HepG2 (cell line): ENCODE data around the gene IL1A. TPM values are rescaled to one million over a fixed set of nuclear protein-coding genes. Genes with fewer than 3 reads are reported as not detected.
A peak's percentile ranks its signal among the peaks of the same experiment; 100 is the strongest.

ENCODE experiments used
- ARNTL ChIP-seq: sonication (generic); formaldehyde crosslinking; IDR thresholded peaks from 2 replicates; pipeline ENCODE4 v1.4.0; 2020; ENCODE audit warnings: mild to moderate bottlenecking, missing genetic modification reagents
- DPF2 ChIP-seq: sonication (generic); formaldehyde crosslinking; IDR thresholded peaks from 2 replicates; pipeline ENCODE4 v1.4.0; 2020; ENCODE audit warnings: mild to moderate bottlenecking, low read depth, missing genetic modification reagents, borderline replicate concordance
- EZH2 ChIP-seq: conservative IDR thresholded peaks from 2 replicates; pipeline ENCODE4 v1.6.1; 2012; ENCODE audit warnings: mild to moderate bottlenecking, low read depth, low read length, moderate library complexity
- FOXC1 ChIP-seq: sonication (generic); formaldehyde crosslinking; IDR thresholded peaks from 2 replicates; pipeline ENCODE4 v1.8.0; 2022; ENCODE audit warnings: mild to moderate bottlenecking, missing genetic modification reagents, borderline replicate concordance
- GTF3A ChIP-seq: sonication (generic); formaldehyde crosslinking; conservative IDR thresholded peaks from 2 replicates; pipeline ENCODE4 v1.4.0; 2020; ENCODE audit warnings: mild to moderate bottlenecking, missing genetic modification reagents
- KAT8 ChIP-seq: IDR thresholded peaks from 2 replicates; pipeline ENCODE4 v1.6.1; 2016; ENCODE audit warnings: missing genetic modification reagents, missing compliant biosample characterization
- KDM6A ChIP-seq: IDR thresholded peaks from 2 replicates; pipeline ENCODE4 v1.6.1; 2016; ENCODE audit warnings: low read depth
- TEAD3 ChIP-seq: optimal IDR thresholded peaks from 2 replicates; pipeline ENCODE3; 2016; ENCODE audit warnings: borderline replicate concordance
- TSC22D2 ChIP-seq: sonication (generic); formaldehyde crosslinking; IDR thresholded peaks from 2 replicates; pipeline ENCODE4 v1.5.1; 2020; ENCODE audit warnings: missing genetic modification reagents, mild to moderate bottlenecking, borderline replicate concordance
- ZFP1 ChIP-seq: IDR thresholded peaks from 2 replicates; pipeline ENCODE4 v1.6.1; 2016
- polyA plus RNA-seq, 8 experiments: library from polyadenylated mRNA; depleted of rRNA in 3 of 8; stranded (reverse) in 7 of 8; unstranded in 1 of 8; fragments of >200 nt; fragmentation: Illumina TruSeq in 4 of 8; extraction: Trizol in 4 of 8; gene quantifications; 2 replicates each; pipeline versions ENCODE4 v1.2.1 to v1.2.3, GENCODE V29; 2011 to 2016; ENCODE audit warnings: low read depth in 4 of 8, missing spikeins in 1 of 8, mixed read lengths in 1 of 8; ENCODE audit not compliant: insufficient read depth in 1 of 8
- total RNA-seq, 5 experiments: library from RNA; depleted of rRNA; stranded (reverse); fragments of >200 nt; fragmentation: Illumina TruSeq; extraction: Trizol; gene quantifications; 2 replicates each; pipeline ENCODE4 v1.2.3, GENCODE V29; 2016; ENCODE audit warnings: low read depth in 1 of 5
- TF ChIP-seq, protein P1 (sequence below): sonication (generic); formaldehyde crosslinking; conservative IDR thresholded peaks from 2 replicates; pipeline ENCODE4 v1.4.0; 2020; ENCODE audit warnings: mild to moderate bottlenecking, missing genetic modification reagents, moderate library complexity
- TF ChIP-seq, protein P2 (sequence below): sonication (generic); formaldehyde crosslinking; IDR thresholded peaks from 2 replicates; pipeline ENCODE4 v1.5.1; 2020; ENCODE audit warnings: mild to moderate bottlenecking, missing genetic modification reagents, borderline replicate concordance
- TF ChIP-seq, protein P3 (sequence below): sonication (generic); formaldehyde crosslinking; IDR thresholded peaks from 2 replicates; pipeline ENCODE4 v1.5.1; 2020; ENCODE audit warnings: missing genetic modification reagents, mild to moderate bottlenecking, borderline replicate concordance
- TF ChIP-seq, protein P4 (sequence below): IDR thresholded peaks from 2 replicates; pipeline ENCODE4 v1.4.0; 2020; ENCODE audit warnings: mild to moderate bottlenecking, missing genetic modification reagents
- TF ChIP-seq, protein P5 (sequence below): sonication (generic); formaldehyde crosslinking; IDR thresholded peaks from 2 replicates; pipeline ENCODE4 v1.4.0; 2020; ENCODE audit warnings: missing genetic modification reagents

The IL1A gene
- total and polyA plus RNA-seq, 2 of the 13 experiments (the other 11 are each of a cell fraction or from before 2014, with no cell fraction given), result not detected

DNA sequence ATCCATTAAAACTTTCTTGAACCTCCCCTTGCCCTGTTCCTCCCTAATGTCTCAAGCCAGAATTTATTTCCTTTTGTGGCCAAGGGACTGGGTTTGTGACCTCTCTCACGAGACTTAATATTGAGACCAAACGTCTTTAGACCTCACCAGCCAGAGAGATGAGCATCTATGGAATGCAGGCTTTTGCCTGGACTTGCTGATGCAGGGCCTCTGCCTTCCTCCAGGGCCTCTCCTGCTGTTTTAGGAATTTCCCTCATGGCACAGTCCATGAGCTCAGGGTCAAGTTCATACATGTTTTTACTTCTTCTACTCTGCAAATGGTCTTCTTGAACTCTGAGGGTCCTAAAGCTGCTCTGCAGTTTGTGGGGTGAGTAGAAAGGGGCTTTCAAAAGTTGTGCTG, 30.0 kb upstream of the IL1A start (continued):
- TF ChIP-seq, protein P1, sequence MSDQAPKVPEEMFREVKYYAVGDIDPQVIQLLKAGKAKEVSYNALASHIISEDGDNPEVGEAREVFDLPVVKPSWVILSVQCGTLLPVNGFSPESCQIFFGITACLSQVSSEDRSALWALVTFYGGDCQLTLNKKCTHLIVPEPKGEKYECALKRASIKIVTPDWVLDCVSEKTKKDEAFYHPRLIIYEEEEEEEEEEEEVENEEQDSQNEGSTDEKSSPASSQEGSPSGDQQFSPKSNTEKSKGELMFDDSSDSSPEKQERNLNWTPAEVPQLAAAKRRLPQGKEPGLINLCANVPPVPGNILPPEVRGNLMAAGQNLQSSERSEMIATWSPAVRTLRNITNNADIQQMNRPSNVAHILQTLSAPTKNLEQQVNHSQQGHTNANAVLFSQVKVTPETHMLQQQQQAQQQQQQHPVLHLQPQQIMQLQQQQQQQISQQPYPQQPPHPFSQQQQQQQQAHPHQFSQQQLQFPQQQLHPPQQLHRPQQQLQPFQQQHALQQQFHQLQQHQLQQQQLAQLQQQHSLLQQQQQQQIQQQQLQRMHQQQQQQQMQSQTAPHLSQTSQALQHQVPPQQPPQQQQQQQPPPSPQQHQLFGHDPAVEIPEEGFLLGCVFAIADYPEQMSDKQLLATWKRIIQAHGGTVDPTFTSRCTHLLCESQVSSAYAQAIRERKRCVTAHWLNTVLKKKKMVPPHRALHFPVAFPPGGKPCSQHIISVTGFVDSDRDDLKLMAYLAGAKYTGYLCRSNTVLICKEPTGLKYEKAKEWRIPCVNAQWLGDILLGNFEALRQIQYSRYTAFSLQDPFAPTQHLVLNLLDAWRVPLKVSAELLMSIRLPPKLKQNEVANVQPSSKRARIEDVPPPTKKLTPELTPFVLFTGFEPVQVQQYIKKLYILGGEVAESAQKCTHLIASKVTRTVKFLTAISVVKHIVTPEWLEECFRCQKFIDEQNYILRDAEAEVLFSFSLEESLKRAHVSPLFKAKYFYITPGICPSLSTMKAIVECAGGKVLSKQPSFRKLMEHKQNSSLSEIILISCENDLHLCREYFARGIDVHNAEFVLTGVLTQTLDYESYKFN, result peak; percentile 54
- no peak for TF ChIP-seq FOXC1 (CRISPR knock-in tag)
- TF ChIP-seq TEAD3 (CRISPR knock-in tag), result peak; percentile 88
- TF ChIP-seq ARNTL (CRISPR knock-in tag), result 0 out of 2 replicates have a peak, but pooled peaks have one; percentile 19
- TF ChIP-seq, protein P2, sequence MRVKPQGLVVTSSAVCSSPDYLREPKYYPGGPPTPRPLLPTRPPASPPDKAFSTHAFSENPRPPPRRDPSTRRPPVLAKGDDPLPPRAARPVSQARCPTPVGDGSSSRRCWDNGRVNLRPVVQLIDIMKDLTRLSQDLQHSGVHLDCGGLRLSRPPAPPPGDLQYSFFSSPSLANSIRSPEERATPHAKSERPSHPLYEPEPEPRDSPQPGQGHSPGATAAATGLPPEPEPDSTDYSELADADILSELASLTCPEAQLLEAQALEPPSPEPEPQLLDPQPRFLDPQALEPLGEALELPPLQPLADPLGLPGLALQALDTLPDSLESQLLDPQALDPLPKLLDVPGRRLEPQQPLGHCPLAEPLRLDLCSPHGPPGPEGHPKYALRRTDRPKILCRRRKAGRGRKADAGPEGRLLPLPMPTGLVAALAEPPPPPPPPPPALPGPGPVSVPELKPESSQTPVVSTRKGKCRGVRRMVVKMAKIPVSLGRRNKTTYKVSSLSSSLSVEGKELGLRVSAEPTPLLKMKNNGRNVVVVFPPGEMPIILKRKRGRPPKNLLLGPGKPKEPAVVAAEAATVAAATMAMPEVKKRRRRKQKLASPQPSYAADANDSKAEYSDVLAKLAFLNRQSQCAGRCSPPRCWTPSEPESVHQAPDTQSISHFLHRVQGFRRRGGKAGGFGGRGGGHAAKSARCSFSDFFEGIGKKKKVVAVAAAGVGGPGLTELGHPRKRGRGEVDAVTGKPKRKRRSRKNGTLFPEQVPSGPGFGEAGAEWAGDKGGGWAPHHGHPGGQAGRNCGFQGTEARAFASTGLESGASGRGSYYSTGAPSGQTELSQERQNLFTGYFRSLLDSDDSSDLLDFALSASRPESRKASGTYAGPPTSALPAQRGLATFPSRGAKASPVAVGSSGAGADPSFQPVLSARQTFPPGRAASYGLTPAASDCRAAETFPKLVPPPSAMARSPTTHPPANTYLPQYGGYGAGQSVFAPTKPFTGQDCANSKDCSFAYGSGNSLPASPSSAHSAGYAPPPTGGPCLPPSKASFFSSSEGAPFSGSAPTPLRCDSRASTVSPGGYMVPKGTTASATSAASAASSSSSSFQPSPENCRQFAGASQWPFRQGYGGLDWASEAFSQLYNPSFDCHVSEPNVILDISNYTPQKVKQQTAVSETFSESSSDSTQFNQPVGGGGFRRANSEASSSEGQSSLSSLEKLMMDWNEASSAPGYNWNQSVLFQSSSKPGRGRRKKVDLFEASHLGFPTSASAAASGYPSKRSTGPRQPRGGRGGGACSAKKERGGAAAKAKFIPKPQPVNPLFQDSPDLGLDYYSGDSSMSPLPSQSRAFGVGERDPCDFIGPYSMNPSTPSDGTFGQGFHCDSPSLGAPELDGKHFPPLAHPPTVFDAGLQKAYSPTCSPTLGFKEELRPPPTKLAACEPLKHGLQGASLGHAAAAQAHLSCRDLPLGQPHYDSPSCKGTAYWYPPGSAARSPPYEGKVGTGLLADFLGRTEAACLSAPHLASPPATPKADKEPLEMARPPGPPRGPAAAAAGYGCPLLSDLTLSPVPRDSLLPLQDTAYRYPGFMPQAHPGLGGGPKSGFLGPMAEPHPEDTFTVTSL, result 0 out of 2 replicates have a peak, but pooled peaks have one; percentile 21
- TF ChIP-seq, protein P3, sequence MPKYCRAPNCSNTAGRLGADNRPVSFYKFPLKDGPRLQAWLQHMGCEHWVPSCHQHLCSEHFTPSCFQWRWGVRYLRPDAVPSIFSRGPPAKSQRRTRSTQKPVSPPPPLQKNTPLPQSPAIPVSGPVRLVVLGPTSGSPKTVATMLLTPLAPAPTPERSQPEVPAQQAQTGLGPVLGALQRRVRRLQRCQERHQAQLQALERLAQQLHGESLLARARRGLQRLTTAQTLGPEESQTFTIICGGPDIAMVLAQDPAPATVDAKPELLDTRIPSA (CRISPR knock-in tag), result 0 out of 2 replicates have a peak, but pooled peaks have one; percentile 70
- TF ChIP-seq, protein P4, sequence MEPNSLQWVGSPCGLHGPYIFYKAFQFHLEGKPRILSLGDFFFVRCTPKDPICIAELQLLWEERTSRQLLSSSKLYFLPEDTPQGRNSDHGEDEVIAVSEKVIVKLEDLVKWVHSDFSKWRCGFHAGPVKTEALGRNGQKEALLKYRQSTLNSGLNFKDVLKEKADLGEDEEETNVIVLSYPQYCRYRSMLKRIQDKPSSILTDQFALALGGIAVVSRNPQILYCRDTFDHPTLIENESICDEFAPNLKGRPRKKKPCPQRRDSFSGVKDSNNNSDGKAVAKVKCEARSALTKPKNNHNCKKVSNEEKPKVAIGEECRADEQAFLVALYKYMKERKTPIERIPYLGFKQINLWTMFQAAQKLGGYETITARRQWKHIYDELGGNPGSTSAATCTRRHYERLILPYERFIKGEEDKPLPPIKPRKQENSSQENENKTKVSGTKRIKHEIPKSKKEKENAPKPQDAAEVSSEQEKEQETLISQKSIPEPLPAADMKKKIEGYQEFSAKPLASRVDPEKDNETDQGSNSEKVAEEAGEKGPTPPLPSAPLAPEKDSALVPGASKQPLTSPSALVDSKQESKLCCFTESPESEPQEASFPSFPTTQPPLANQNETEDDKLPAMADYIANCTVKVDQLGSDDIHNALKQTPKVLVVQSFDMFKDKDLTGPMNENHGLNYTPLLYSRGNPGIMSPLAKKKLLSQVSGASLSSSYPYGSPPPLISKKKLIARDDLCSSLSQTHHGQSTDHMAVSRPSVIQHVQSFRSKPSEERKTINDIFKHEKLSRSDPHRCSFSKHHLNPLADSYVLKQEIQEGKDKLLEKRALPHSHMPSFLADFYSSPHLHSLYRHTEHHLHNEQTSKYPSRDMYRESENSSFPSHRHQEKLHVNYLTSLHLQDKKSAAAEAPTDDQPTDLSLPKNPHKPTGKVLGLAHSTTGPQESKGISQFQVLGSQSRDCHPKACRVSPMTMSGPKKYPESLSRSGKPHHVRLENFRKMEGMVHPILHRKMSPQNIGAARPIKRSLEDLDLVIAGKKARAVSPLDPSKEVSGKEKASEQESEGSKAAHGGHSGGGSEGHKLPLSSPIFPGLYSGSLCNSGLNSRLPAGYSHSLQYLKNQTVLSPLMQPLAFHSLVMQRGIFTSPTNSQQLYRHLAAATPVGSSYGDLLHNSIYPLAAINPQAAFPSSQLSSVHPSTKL, result peak; percentile 39; the same call in 1 of the 2 replicates
- 0 out of 2 replicates have a peak, but pooled peaks have one; percentile 27 for TF ChIP-seq ZFP1 (CRISPR knock-in tag)
- TF ChIP-seq, protein P5, sequence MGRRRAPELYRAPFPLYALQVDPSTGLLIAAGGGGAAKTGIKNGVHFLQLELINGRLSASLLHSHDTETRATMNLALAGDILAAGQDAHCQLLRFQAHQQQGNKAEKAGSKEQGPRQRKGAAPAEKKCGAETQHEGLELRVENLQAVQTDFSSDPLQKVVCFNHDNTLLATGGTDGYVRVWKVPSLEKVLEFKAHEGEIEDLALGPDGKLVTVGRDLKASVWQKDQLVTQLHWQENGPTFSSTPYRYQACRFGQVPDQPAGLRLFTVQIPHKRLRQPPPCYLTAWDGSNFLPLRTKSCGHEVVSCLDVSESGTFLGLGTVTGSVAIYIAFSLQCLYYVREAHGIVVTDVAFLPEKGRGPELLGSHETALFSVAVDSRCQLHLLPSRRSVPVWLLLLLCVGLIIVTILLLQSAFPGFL (CRISPR knock-in tag), result no peak
- TF ChIP-seq KDM6A (CRISPR knock-in tag), result no peak
- no peak for TF ChIP-seq DPF2 (CRISPR knock-in tag)
- TF ChIP-seq KAT8 (CRISPR knock-in tag), result 0 out of 2 replicates have a peak, but pooled peaks have one; percentile 21
- no peak for TF ChIP-seq TSC22D2 (CRISPR knock-in tag)
- no peak for TF ChIP-seq GTF3A (CRISPR knock-in tag)
- TF ChIP-seq EZH2, result no peak
